Colonic mucosa (tissue), 4 donors: ENCODE results near the gene HEMK1. TPM values are rescaled to one million over a fixed set of nuclear protein-coding genes. Genes with fewer than 3 reads are reported as not detected.

ENCODE experiments used
- DNase-seq: peaks from one replicate; pipeline ENCODE4 v3.0.0-alpha.2; 2020
- H3K27ac ChIP-seq: fragments of 200-600 bp; one replicate; pipeline ENCODE4 v1.8.0; 2021
- H3K27me3 ChIP-seq: fragments of 200-600 bp; one replicate; pipeline ENCODE4 v1.8.0; 2021
- H3K36me3 ChIP-seq: fragments of 200-600 bp; one replicate; pipeline ENCODE4 v1.8.0; 2021
- H3K4me1 ChIP-seq: fragments of 200-600 bp; one replicate; pipeline ENCODE4 v1.8.0; 2021; ENCODE audit warnings: mild to moderate bottlenecking
- H3K4me3 ChIP-seq: fragments of 200-600 bp; one replicate; pipeline ENCODE4 v1.8.0; 2021
- H3K9ac ChIP-seq, 2 donors: one replicate each; pipeline ENCODE4 v1.7.0; 2013; ENCODE audit warnings: control low read depth in 2 of 2, low read depth in 2 of 2, low read length in 2 of 2
- H3K9me3 ChIP-seq: fragments of 200-600 bp; one replicate; pipeline ENCODE4 v1.8.0; 2021
- intact Hi-C: fragments of 100-400 bp; cut with DNase I; formaldehyde crosslinking; loops from one replicate; pipeline ENCODE4 v1.14.1; 2022
- total RNA-seq, 2 donors: library from RNA; stranded (reverse); fragmentation: NEBNext Ultra II Directional in 1 of 2; extraction: Animal tissue kit (Norgen Biotek cat#: 25700) in 1 of 2; gene quantifications; one replicate each; pipeline ENCODE4 v1.2.1, GENCODE V29; 2021
- TF ChIP-seq, protein P1 (sequence below): fragments of 200-600 bp; IDR thresholded peaks from one replicate; pipeline ENCODE4 v1.8.0; 2022; ENCODE audit warnings: antibody characterized with exemption, mild to moderate bottlenecking
- donor health status: healthy.
- donor health status: DM: no; HTN: no; CAD: no.
- donor health status: DM: no; HTN: no; CAD: no.

HEMK1 gene
- total RNA-seq, 2 donors from 2014 or later = 23.0 to 28.5 TPM

DNA sequence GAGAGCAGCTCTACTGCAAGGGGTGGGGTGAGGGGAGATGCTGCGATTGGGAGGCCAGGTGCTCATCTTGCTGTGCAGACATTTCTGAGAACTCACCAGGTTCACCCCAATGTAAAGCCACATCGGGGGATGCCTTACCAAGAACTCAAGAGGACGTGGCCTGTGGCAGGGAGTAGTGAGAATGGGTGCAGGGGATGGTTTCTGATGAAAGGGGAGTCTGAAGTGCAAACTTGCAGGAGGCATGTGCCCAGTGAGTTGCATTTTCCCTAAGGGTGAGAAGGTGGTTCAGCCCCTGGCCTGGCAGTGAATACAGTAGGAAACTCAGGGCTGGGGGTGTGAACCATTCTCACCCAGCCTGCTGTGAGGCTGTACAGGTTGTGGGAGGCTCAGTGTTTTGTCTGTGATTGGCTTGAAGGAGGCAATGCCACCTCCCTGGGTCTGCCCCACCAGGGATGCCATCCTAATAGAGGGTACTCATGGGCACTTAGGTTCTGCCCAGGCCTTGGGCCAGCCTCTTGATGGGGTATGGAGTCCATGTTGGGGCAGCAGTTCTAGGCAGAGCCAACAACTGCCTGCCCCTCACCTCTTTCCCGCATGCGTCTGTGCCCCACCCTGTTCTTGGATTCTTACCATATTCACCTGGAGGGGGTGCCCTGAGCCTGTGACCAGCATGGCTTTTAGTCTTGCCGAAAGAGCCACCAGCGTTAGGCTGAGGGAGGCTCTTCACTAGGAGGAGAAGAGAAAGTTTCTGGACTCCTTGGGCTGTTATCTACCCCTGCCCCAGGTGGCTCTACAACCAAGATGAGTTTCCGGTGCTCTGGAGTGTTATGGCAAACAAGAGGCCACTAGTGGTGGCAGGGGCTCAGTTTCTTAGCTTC lies 4.5 kb downstream of the HEMK1 start:
- H3K9ac ChIP-seq = no peak overlapping the region
- intact Hi-C loops = loop anchor here (5.0 kb wide), 1 partner anchor 803 kb away; no protein-coding TSS in a partner anchor
- H3K4me1 ChIP-seq = no peaks in the 10 kb centered on the region
- TF ChIP-seq, protein P1, sequence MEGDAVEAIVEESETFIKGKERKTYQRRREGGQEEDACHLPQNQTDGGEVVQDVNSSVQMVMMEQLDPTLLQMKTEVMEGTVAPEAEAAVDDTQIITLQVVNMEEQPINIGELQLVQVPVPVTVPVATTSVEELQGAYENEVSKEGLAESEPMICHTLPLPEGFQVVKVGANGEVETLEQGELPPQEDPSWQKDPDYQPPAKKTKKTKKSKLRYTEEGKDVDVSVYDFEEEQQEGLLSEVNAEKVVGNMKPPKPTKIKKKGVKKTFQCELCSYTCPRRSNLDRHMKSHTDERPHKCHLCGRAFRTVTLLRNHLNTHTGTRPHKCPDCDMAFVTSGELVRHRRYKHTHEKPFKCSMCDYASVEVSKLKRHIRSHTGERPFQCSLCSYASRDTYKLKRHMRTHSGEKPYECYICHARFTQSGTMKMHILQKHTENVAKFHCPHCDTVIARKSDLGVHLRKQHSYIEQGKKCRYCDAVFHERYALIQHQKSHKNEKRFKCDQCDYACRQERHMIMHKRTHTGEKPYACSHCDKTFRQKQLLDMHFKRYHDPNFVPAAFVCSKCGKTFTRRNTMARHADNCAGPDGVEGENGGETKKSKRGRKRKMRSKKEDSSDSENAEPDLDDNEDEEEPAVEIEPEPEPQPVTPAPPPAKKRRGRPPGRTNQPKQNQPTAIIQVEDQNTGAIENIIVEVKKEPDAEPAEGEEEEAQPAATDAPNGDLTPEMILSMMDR = no peak
- H3K27me3 ChIP-seq = no peaks in the 10 kb centered on the region
- no peak for DNase-seq
- no peak overlapping the region for H3K27ac ChIP-seq
- H3K4me3 ChIP-seq = no peak overlapping the region
- H3K9me3 ChIP-seq = no peaks in the 10 kb centered on the region
- no peaks in the 10 kb centered on the region for H3K36me3 ChIP-seq

DNA sequence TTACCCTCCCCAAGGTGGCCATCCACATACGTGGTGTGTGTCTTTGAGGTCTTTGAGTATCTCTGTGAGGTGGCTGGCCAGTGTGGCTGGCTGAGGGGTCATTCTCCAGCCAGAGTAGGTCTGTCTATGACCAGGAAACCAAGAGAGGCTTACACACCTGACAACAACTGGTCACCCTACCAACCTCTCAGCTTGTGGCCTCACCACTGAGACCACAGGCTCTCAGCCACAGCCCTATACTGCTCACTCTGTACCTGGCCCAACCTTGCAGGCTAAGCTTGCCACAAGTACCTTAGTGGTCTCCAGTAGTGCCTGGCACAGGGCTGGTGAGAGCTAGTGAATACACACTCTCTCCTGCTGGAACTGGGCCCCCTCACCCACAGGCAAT lies 5.1 kb downstream of the HEMK1 start:
- Histone ChIP-seq H3K4me1 (no peaks in the 10 kb centered on the region), H3K9me3 (no peaks in the 10 kb centered on the region), H3K27ac (no peak overlapping the region), H3K9ac (no peak overlapping the region), H3K4me3 (no peak overlapping the region), H3K36me3 (no peaks in the 10 kb centered on the region), H3K27me3 (no peaks in the 10 kb centered on the region)
- DNase-seq = no peak
- TF ChIP-seq, protein P1 = no peak
- intact Hi-C loops = loop anchor here (5.0 kb wide), 1 partner anchor 803 kb away; no protein-coding TSS in a partner anchor

DNA sequence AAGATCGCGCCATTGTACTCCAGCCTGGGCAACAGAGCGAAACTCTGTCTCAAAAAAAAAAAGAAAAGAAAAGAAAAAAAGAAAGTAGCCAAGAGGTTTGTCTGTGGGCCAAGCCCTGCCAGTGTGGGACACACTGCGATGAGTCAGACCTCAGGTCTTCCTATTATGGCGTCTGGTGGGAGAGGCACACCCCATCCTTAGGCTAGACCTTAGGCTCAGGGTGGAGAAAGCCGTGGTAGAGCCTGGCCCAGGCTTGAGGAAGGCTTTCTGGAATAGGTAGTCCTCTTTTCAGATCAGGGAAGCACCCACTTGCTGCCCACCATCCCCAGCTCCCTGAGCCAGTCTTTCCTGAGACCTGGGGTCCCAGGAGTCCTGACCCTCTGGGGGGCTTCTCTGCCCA lies 6.0 kb downstream of the HEMK1 start:
- H3K4me1 ChIP-seq = no peaks in the 10 kb centered on the region
- H3K9ac ChIP-seq = no peak overlapping the region
- TF ChIP-seq, protein P1 = no peak
- H3K4me3 ChIP-seq = no peak overlapping the region
- no peaks in the 10 kb centered on the region for H3K36me3 ChIP-seq
- H3K9me3 ChIP-seq = no peaks in the 10 kb centered on the region
- intact Hi-C loops = no loop called here
- H3K27me3 ChIP-seq = no peaks in the 10 kb centered on the region
- DNase-seq = no peak
- H3K27ac ChIP-seq = no peak overlapping the region

DNA sequence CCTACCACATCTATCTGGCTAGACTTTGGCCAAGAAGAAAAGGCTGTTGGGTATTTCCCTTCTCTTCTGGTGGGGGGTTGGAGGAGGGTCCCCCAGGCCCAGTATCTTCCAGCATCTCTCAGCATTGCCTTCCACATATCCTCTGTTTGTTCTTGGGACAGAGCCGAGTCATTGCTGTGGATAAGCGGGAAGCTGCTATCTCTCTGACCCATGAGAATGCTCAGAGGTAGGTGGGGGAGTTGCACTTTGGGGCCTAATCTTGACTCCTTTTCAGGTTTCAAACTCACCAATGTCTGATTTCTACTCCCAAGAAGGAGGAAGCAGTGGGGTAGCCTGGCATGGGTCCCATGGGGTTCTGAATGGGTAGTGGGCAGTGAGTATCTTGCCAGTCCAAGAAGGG lies 8.0 kb downstream of the HEMK1 start:
- intact Hi-C loops = no loop called here
- no peaks in the 10 kb centered on the region for H3K9me3 ChIP-seq
- no peak for DNase-seq
- H3K27ac ChIP-seq = no peak overlapping the region
- H3K9ac ChIP-seq = no peak overlapping the region
- H3K36me3 ChIP-seq = no peaks in the 10 kb centered on the region
- no peak overlapping the region for H3K4me3 ChIP-seq
- TF ChIP-seq, protein P1 = no peak
- no peaks in the 10 kb centered on the region for H3K27me3 ChIP-seq
- no peaks in the 10 kb centered on the region for H3K4me1 ChIP-seq

DNA sequence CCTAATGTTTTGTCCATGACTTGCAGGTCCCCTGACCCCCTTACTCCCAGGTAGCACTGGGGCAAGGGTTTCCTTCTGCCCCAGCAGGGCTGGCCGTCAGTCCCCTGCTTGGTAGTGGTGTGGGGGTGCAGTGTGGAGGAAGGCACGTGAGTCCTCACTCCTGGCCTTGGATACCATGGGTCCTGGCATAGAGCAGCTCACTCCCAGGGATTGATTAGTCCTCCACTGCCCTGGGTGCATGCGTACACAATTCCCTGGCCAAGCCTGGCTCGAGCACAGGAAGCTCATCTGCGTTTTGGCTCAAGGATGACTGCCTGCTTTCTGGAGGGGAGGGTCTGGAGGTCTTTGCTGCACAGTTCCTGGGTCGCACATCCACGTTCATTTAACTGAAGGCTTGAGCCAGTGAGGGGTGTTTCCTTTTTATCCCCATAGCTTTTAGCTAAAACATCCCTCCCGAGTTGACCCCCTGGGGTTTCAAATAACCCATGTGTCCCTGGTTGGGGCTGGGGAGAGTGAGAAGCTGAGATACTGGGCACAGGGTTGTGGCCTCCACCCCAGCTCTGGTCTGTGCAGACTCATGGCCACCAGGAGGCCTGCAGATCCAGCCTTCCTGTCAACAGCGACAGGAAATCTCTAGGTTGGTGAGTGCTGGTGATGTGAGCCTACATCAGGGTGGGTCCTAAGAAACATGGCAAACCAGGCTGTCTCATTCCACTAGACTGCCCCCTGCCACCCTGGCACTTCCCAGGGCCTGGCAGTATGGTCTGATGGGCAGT lies 11.5 kb downstream of the HEMK1 start:
- TF ChIP-seq, protein P1 = no peak
- Histone ChIP-seq H3K36me3 (no peaks in the 10 kb centered on the region), H3K9me3 (no peaks in the 10 kb centered on the region), H3K4me1 (no peaks in the 10 kb centered on the region), H3K27ac (no peak overlapping the region), H3K27me3 (no peaks in the 10 kb centered on the region), H3K4me3 (no peak overlapping the region), H3K9ac (no peak overlapping the region)
- intact Hi-C loops = no loop called here
- no peak for DNase-seq
